AG04450 (cell line): Measurements from ENCODE around the gene FRAS1. TPM values are rescaled to one million over a fixed set of nuclear protein-coding genes. Genes with fewer than 3 reads are reported as not detected.

Experiments
- CTCF ChIA-PET: fragments of 300-600, 350-600 bp; formaldehyde crosslinking; extraction: SDS; loops from one replicate; lab custom pipeline; 2022; ENCODE audit warnings: antibody characterized with exemption, inconsistent platforms; lab: Charles Lee
- POLR2A ChIA-PET: fragments of 350-600 bp; formaldehyde crosslinking; extraction: SDS; loops from one replicate; lab custom pipeline; 2021; ENCODE audit warnings: antibody characterized with exemption, inconsistent platforms; lab: Yijun Ruan, JAX
- DNase-seq: peaks from one replicate; pipeline ENCODE4 v3.0.0-alpha.2; 2011; ENCODE audit warnings: low read depth, low spot score
- H3K27ac ChIP-seq: one replicate; pipeline ENCODE4 v1.5.1; 2012; ENCODE audit warnings: low read depth, low read length, control low read depth
- H3K27me3 ChIP-seq: one replicate; pipeline ENCODE4 v1.6.0; 2012; ENCODE audit warnings: low read length; ENCODE audit not compliant: control insufficient read depth, insufficient read depth
- H3K4me3 ChIP-seq: 2 replicates; pipeline ENCODE4 v1.5.1; 2011; ENCODE audit warnings: mild to moderate bottlenecking, low read depth, low read length, control low read depth
- H3K9me3 ChIP-seq: 2 replicates; pipeline ENCODE4 v1.5.1; 2012; ENCODE audit warnings: low read length; ENCODE audit not compliant: control insufficient read depth, insufficient read depth
- CTCF ChIP-seq: IDR thresholded peaks from 2 replicates; pipeline ENCODE4 v1.5.1; 2011; ENCODE audit warnings: low read depth, low read length, control low read depth, inconsistent platforms
- polyA plus RNA-seq: library from polyadenylated mRNA; depleted of rRNA; stranded (reverse); fragments of >200 nt; gene quantifications from 2 replicates; pipeline ENCODE4 v1.2.3, GENCODE V29; 2011

Gene FRAS1
- polyA plus RNA-seq, 1 experiment: 0.21 TPM

- no peak for TF ChIP-seq CTCF
- Histone ChIP-seq H3K27ac (no peak overlapping the region), H3K27me3 (peaks cover 7% of the 10 kb centered on the region), H3K4me3 (no peak overlapping the region), H3K9me3 (no peaks in the 10 kb centered on the region)
- no peak for DNase-seq
- POLR2A ChIA-PET: no interaction called here
- CTCF ChIA-PET: no interaction called here
Measured at GRCh38 chr4:78468272-78468671, 411.1 kb downstream of the FRAS1 start.

GRCh38 chr4:78476108-78476704 lies 419.1 kb downstream of the FRAS1 start:
- H3K27me3 ChIP-seq: no peaks in the 10 kb centered on the region
- H3K9me3 ChIP-seq: no peaks in the 10 kb centered on the region
- ChIA-PET POLR2A (no interaction called here), CTCF (no interaction called here)
- H3K4me3 ChIP-seq: no peak overlapping the region
- no peak overlapping the region for H3K27ac ChIP-seq
- DNase-seq: no peak
- no peak for TF ChIP-seq CTCF

- Histone ChIP-seq H3K27me3 (no peaks in the 10 kb centered on the region), H3K4me3 (no peak overlapping the region), H3K9me3 (no peaks in the 10 kb centered on the region), H3K27ac (no peak overlapping the region)
- DNase-seq: no peak
- ChIA-PET CTCF (no interaction called here), POLR2A (no interaction called here)
- no peak for TF ChIP-seq CTCF
Measured at GRCh38 chr4:78477276-78477675, 420.2 kb downstream of the FRAS1 start.

GRCh38 chr4:78478523-78478922 lies 421.4 kb downstream of the FRAS1 start:
- TF ChIP-seq CTCF: no peak
- Histone ChIP-seq H3K27me3 (no peaks in the 10 kb centered on the region), H3K9me3 (no peaks in the 10 kb centered on the region), H3K4me3 (no peak overlapping the region), H3K27ac (no peak overlapping the region)
- ChIA-PET POLR2A (no interaction called here), CTCF (no interaction called here)
- no peak for DNase-seq

- ChIA-PET CTCF (no interaction called here), POLR2A (no interaction called here)
- no peak for TF ChIP-seq CTCF
- no peak overlapping the region for H3K4me3 ChIP-seq
- H3K9me3 ChIP-seq: no peaks in the 10 kb centered on the region
- no peaks in the 10 kb centered on the region for H3K27me3 ChIP-seq
- no peak overlapping the region for H3K27ac ChIP-seq
- DNase-seq: no peak
Measured at GRCh38 chr4:78480286-78480685, 423.2 kb downstream of the FRAS1 start.
